ENCODE data around the gene CHRNA10.

CHRNA10 gene, protein sequence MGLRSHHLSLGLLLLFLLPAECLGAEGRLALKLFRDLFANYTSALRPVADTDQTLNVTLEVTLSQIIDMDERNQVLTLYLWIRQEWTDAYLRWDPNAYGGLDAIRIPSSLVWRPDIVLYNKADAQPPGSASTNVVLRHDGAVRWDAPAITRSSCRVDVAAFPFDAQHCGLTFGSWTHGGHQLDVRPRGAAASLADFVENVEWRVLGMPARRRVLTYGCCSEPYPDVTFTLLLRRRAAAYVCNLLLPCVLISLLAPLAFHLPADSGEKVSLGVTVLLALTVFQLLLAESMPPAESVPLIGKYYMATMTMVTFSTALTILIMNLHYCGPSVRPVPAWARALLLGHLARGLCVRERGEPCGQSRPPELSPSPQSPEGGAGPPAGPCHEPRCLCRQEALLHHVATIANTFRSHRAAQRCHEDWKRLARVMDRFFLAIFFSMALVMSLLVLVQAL

DNA sequence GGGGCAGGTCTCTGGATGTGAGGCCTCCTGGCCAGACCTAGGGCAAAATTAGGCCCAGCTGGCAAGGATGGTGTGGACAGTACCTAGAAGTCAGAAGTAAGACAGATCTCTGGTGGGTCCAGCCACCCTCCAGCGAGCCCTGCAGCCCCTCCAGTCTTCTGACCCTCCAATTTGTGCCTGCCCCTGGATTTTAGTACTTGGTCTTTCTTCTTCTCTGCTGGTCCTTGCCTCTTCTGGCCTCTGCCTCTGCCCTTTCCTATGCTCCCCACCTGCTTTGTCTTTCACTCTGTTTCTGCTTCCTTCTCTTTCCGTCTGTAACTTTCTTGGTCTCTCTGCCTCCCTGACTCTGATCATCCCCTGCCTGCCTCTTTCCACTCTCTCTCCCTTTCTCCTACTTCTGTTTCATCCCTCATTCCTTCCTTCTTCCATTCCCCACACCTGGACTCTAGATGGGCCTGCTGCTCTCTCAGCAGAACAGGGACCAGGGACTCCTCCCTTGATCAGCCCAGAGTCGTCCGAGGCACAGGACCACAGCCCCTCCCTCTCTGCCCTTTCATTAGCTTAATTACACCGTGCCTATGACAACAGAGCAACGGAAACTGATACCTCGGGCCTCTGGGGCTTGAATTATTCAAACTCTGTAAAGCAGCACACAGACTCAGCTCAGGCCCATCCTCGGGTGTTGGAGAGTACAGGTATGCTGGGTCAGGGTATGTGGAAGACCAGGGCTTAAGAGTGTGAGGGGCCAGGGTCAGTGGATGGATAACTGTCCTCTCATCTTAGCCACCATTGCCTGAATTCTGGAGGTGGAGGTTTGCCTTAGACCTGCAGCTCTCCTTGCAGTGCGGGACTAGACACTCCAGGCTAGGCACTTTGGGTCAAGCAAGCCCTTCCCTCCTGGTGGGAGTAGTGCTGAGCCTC is at the start of gene CHRNA10:
TSS of gene CHRNA10 (minus strand) at position 51 of the 921 bp plus-strand sequence. CDS start 72 bp downstream, outside the sequence.
- H3K4me1 ChIP-seq (ENCODE audit: insufficient read depth, low read length, severe bottlenecking) = no peaks in the 10 kb centered on the region
- H3F3A ChIP-seq (ENCODE audit: insufficient read depth, low read length) = no peaks in the 10 kb centered on the region
- H2AFZ ChIP-seq (ENCODE audit: low read length) = no peak within 1 kb of the TSS
- no peak within 1 kb of the TSS for H3K4me2 ChIP-seq (ENCODE audit: low read length)
- H3K27me3 ChIP-seq (ENCODE audit: insufficient read depth, low read length) = no peaks in the 10 kb centered on the region
- H4K20me1 ChIP-seq (ENCODE audit: insufficient read depth, low read length) = no peaks in the 10 kb centered on the region
- no peak for TF ChIP-seq EZH2 (IDR thresholded peaks at IDR 0.05; ENCODE audit: borderline replicate concordance, low read length)
- TF ChIP-seq, protein P1, sequence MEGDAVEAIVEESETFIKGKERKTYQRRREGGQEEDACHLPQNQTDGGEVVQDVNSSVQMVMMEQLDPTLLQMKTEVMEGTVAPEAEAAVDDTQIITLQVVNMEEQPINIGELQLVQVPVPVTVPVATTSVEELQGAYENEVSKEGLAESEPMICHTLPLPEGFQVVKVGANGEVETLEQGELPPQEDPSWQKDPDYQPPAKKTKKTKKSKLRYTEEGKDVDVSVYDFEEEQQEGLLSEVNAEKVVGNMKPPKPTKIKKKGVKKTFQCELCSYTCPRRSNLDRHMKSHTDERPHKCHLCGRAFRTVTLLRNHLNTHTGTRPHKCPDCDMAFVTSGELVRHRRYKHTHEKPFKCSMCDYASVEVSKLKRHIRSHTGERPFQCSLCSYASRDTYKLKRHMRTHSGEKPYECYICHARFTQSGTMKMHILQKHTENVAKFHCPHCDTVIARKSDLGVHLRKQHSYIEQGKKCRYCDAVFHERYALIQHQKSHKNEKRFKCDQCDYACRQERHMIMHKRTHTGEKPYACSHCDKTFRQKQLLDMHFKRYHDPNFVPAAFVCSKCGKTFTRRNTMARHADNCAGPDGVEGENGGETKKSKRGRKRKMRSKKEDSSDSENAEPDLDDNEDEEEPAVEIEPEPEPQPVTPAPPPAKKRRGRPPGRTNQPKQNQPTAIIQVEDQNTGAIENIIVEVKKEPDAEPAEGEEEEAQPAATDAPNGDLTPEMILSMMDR (IDR thresholded peaks at IDR 0.05; ENCODE audit: low read length) = no peak
- H3K36me3 ChIP-seq (ENCODE audit: insufficient read depth, low read length) = peaks cover 68% of the 10 kb centered on the region
- no peaks in the 10 kb centered on the region for H3K9me3 ChIP-seq (ENCODE audit: low read length)
- H3K4me3 ChIP-seq (ENCODE audit: low read depth, low read length, poor library complexity, severe bottlenecking) = no peak within 1 kb of the TSS
- no peak within 1 kb of the TSS for H3K27ac ChIP-seq (ENCODE audit: low read depth, low read length, poor library complexity, severe bottlenecking)
- H3K79me2 ChIP-seq (ENCODE audit: insufficient read depth, low read length) = no peaks in the 10 kb centered on the region
- no peak within 1 kb of the TSS for H3K9ac ChIP-seq (ENCODE audit: low read length)
- H3K9me2 ChIP-seq (ENCODE audit: low read depth, low read length) = no peaks in the 10 kb centered on the region

DNA sequence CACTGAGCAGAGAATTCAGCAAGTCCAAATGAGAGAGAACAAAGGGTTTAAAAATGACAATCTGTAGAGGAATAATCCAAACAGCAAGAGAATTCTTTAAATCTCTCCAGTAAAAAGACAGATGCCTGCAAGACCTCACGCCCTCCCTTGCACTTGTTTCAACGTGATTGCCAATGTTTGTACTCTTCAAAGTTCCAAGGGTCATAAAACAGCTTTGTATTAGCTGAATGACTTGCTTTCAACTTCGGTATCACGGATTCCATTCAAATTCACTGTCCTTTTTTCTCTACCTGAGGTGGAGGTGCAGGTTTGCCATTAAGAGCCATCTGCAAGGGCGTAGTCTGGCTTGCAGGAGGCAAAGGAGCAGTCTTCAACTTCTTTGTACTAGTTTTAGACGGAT is 41.1 kb upstream of the CHRNA10 start:
- Histone ChIP-seq H3K4me1 (ENCODE audit: insufficient read depth, low read length, severe bottlenecking) (no peaks in the 10 kb centered on the region), H2AFZ (ENCODE audit: low read length) (no peak overlapping the region), H3K4me2 (ENCODE audit: low read length) (no peak overlapping the region), H3K79me2 (ENCODE audit: insufficient read depth, low read length) (no peaks in the 10 kb centered on the region), H3K36me3 (ENCODE audit: insufficient read depth, low read length) (peaks cover 90% of the 10 kb centered on the region), H4K20me1 (ENCODE audit: insufficient read depth, low read length) (no peaks in the 10 kb centered on the region), H3K27me3 (ENCODE audit: insufficient read depth, low read length) (no peaks in the 10 kb centered on the region), H3K9me2 (ENCODE audit: low read depth, low read length) (no peaks in the 10 kb centered on the region), H3F3A (ENCODE audit: insufficient read depth, low read length) (0 out of 2 replicates have a peak, but pooled peaks cover 3% of the 10 kb centered on the region), H3K4me3 (ENCODE audit: low read depth, low read length, poor library complexity, severe bottlenecking) (no peak overlapping the region), H3K9ac (ENCODE audit: low read length) (no peak overlapping the region), H3K9me3 (ENCODE audit: low read length) (no peaks in the 10 kb centered on the region), H3K27ac (ENCODE audit: low read depth, low read length, poor library complexity, severe bottlenecking) (no peak overlapping the region)
- TF ChIP-seq EZH2 (IDR thresholded peaks at IDR 0.05; ENCODE audit: borderline replicate concordance, low read length) = no peak
- TF ChIP-seq, protein P1 (IDR thresholded peaks at IDR 0.05; ENCODE audit: low read length) = no peak

DNA sequence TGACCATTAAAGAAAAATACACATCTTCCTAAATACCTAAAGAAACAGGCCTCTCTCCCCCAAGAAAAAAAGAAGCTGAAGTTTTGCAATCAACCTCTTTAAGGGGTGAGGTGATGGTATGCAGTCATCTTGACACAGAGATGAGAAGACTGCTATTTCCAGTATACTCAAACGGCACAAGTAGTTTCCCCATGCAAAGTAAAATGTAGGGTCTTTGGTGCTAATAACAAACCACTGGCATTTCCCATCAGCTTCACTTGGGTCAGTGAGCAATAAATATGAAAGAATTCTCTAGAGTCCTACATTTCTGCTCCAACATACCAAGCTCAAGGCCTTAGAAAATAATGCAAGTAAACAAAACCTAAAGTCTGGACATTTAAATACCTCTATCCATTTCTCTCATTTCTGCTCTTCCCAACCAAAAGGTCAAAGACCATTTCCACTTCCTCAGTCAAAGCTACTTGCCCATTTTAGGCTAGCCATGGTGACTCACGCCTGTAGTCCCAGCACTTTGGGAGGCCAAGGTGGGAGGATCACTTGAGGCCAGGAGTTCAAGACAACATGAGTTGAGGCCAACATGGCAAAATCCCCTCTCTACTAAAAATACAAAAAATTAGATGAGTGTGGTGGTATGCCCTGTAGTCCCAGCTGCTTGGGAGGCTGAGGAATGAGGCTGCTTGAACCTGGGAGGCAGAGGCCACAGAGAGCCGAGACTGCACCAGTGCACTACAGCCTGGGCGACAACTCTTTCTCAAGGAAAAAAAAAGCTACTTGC is 39.5 kb upstream of the CHRNA10 start:
- Histone ChIP-seq H3K9ac (ENCODE audit: low read length) (no peak overlapping the region), H3K9me3 (ENCODE audit: low read length) (no peaks in the 10 kb centered on the region), H2AFZ (ENCODE audit: low read length) (no peak overlapping the region), H3F3A (ENCODE audit: insufficient read depth, low read length) (0 out of 2 replicates have a peak, but pooled peaks cover 3% of the 10 kb centered on the region), H4K20me1 (ENCODE audit: insufficient read depth, low read length) (no peaks in the 10 kb centered on the region), H3K4me3 (ENCODE audit: low read depth, low read length, poor library complexity, severe bottlenecking) (no peak overlapping the region), H3K9me2 (ENCODE audit: low read depth, low read length) (no peaks in the 10 kb centered on the region), H3K36me3 (ENCODE audit: insufficient read depth, low read length) (peaks cover 88% of the 10 kb centered on the region), H3K27me3 (ENCODE audit: insufficient read depth, low read length) (no peaks in the 10 kb centered on the region), H3K4me2 (ENCODE audit: low read length) (no peak overlapping the region), H3K79me2 (ENCODE audit: insufficient read depth, low read length) (no peaks in the 10 kb centered on the region), H3K4me1 (ENCODE audit: insufficient read depth, low read length, severe bottlenecking) (no peaks in the 10 kb centered on the region), H3K27ac (ENCODE audit: low read depth, low read length, poor library complexity, severe bottlenecking) (no peak overlapping the region)
- TF ChIP-seq EZH2 (IDR thresholded peaks at IDR 0.05; ENCODE audit: borderline replicate concordance, low read length) = no peak
- TF ChIP-seq, protein P1 (IDR thresholded peaks at IDR 0.05; ENCODE audit: low read length) = no peak
